Measurements from ENCODE around the gene KRTAP10-11.

The KRTAP10-11 gene

GRCh38 chr21:44681152-44681551 is 34.9 kb downstream of the KRTAP10-11 start:
- Histone ChIP-seq H3K9me3 (ENCODE audit: low read length) (no peaks in the 10 kb centered on the region), H3F3A (ENCODE audit: insufficient read depth, low read length) (no peaks in the 10 kb centered on the region), H3K9ac (ENCODE audit: low read length) (no peak overlapping the region), H2AFZ (ENCODE audit: low read length) (no peak overlapping the region), H4K20me1 (ENCODE audit: insufficient read depth, low read length) (no peaks in the 10 kb centered on the region), H3K79me2 (ENCODE audit: insufficient read depth, low read length) (no peaks in the 10 kb centered on the region), H3K27me3 (ENCODE audit: insufficient read depth, low read length) (no peaks in the 10 kb centered on the region), H3K9me2 (ENCODE audit: low read depth, low read length) (no peaks in the 10 kb centered on the region), H3K4me1 (ENCODE audit: insufficient read depth, low read length, severe bottlenecking) (no peaks in the 10 kb centered on the region), H3K36me3 (ENCODE audit: insufficient read depth, low read length) (no peaks in the 10 kb centered on the region), H3K27ac (ENCODE audit: low read depth, low read length, poor library complexity, severe bottlenecking) (no peak overlapping the region), H3K4me2 (ENCODE audit: low read length) (no peak overlapping the region), H3K4me3 (ENCODE audit: low read depth, low read length, poor library complexity, severe bottlenecking) (no peak overlapping the region)
- TF ChIP-seq EZH2 (IDR thresholded peaks at IDR 0.05; ENCODE audit: borderline replicate concordance, low read length) = no peak
- TF ChIP-seq, protein P1, sequence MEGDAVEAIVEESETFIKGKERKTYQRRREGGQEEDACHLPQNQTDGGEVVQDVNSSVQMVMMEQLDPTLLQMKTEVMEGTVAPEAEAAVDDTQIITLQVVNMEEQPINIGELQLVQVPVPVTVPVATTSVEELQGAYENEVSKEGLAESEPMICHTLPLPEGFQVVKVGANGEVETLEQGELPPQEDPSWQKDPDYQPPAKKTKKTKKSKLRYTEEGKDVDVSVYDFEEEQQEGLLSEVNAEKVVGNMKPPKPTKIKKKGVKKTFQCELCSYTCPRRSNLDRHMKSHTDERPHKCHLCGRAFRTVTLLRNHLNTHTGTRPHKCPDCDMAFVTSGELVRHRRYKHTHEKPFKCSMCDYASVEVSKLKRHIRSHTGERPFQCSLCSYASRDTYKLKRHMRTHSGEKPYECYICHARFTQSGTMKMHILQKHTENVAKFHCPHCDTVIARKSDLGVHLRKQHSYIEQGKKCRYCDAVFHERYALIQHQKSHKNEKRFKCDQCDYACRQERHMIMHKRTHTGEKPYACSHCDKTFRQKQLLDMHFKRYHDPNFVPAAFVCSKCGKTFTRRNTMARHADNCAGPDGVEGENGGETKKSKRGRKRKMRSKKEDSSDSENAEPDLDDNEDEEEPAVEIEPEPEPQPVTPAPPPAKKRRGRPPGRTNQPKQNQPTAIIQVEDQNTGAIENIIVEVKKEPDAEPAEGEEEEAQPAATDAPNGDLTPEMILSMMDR (IDR thresholded peaks at IDR 0.05; ENCODE audit: low read length) = no peak

DNA sequence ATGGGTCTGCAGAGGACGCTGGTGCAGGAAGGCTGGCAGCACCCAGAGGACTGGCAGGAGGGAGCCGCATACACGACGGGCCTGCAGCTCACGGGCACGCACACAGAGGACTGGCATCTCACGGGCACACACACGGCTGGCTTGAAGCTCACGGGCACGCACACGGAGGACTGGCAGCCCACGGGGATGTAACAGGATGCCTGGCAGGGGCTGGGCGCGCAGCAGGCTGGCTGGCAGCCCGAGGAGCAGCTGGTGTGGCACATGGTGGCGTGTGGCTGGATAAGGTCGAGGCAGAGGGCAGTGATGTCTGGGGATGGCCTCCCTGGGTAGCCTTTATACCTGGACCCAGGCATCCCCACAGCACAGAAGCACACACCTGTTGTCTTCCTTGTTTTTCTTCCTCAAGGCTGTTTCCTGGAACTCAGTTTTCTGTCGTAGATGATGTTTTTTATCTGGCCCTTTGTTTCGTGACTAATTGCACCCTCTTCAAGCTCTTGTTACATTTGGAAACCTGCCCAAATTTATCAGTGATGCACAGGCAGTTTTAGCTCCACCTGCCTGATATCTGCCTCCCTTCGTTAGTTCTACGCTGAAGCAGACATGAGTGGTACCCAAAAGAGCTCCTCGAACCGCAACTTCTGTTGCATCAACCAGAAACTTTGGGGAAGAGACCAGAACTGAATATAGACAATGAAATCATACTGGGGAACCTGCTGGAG is 35.8 kb downstream of the KRTAP10-11 start, which contains the start of gene KRTAP12-1:
Gene KRTAP12-1 (minus strand): TSS at position 303 of the 719 bp plus-strand sequence. CDS start 40 bp downstream, at position 263.
- Histone ChIP-seq H3K36me3 (ENCODE audit: insufficient read depth, low read length) (no peaks in the 10 kb centered on the region), H3K4me2 (ENCODE audit: low read length) (no peak within 1 kb of the TSS), H3K9me3 (ENCODE audit: low read length) (no peaks in the 10 kb centered on the region), H3K4me1 (ENCODE audit: insufficient read depth, low read length, severe bottlenecking) (no peaks in the 10 kb centered on the region), H3K79me2 (ENCODE audit: insufficient read depth, low read length) (no peaks in the 10 kb centered on the region), H4K20me1 (ENCODE audit: insufficient read depth, low read length) (no peaks in the 10 kb centered on the region), H2AFZ (ENCODE audit: low read length) (no peak within 1 kb of the TSS), H3K27ac (ENCODE audit: low read depth, low read length, poor library complexity, severe bottlenecking) (no peak within 1 kb of the TSS), H3K27me3 (ENCODE audit: insufficient read depth, low read length) (no peaks in the 10 kb centered on the region), H3K9ac (ENCODE audit: low read length) (no peak within 1 kb of the TSS), H3K4me3 (ENCODE audit: low read depth, low read length, poor library complexity, severe bottlenecking) (no peak within 1 kb of the TSS), H3K9me2 (ENCODE audit: low read depth, low read length) (no peaks in the 10 kb centered on the region), H3F3A (ENCODE audit: insufficient read depth, low read length) (no peaks in the 10 kb centered on the region)
- TF ChIP-seq, protein P1 (IDR thresholded peaks at IDR 0.05; ENCODE audit: low read length) = no peak
- TF ChIP-seq EZH2 (IDR thresholded peaks at IDR 0.05; ENCODE audit: borderline replicate concordance, low read length) = no peak

GRCh38 chr21:44682580-44683151 is 36.5 kb downstream of the KRTAP10-11 start:
- Histone ChIP-seq H3K9me2 (ENCODE audit: low read depth, low read length) (no peaks in the 10 kb centered on the region), H3K9me3 (ENCODE audit: low read length) (no peaks in the 10 kb centered on the region), H3K9ac (ENCODE audit: low read length) (no peak overlapping the region), H3K4me1 (ENCODE audit: insufficient read depth, low read length, severe bottlenecking) (no peaks in the 10 kb centered on the region), H3K27ac (ENCODE audit: low read depth, low read length, poor library complexity, severe bottlenecking) (no peak overlapping the region), H3K4me2 (ENCODE audit: low read length) (no peak overlapping the region), H4K20me1 (ENCODE audit: insufficient read depth, low read length) (no peaks in the 10 kb centered on the region), H3F3A (ENCODE audit: insufficient read depth, low read length) (no peaks in the 10 kb centered on the region), H3K36me3 (ENCODE audit: insufficient read depth, low read length) (no peaks in the 10 kb centered on the region), H2AFZ (ENCODE audit: low read length) (no peak overlapping the region), H3K79me2 (ENCODE audit: insufficient read depth, low read length) (no peaks in the 10 kb centered on the region), H3K27me3 (ENCODE audit: insufficient read depth, low read length) (no peaks in the 10 kb centered on the region; the same call in 1 of the 2 replicates), H3K4me3 (ENCODE audit: low read depth, low read length, poor library complexity, severe bottlenecking) (no peak overlapping the region)
- TF ChIP-seq EZH2 (IDR thresholded peaks at IDR 0.05; ENCODE audit: borderline replicate concordance, low read length) = no peak

Measured in OCI-LY1 (cell line).